Measurements from ENCODE around the gene RCAN2. TPM values are rescaled to one million over a fixed set of nuclear protein-coding genes. Genes with fewer than 3 reads are reported as not detected.

Gene RCAN2
- total RNA-seq (2021; fragmentation: NEBNext Ultra II Directional; extraction: Animal tissue kit (Norgen Biotek cat#: 25700)) = under 1 TPM in 4 of 6 experiments, not detected in 2; 0.06 to 1.00 (median 0.31) TPM
- long read RNA-seq = 0 reads

GRCh38 chr6:46491201-46491627 lies at the start of gene RCAN2:
Gene RCAN2 (minus strand): TSS chr6:46491449.
- H3K27me3 Mint-ChIP-seq (ENCODE audit: insufficient read depth) = peaks cover 8% of the 10 kb centered on the region; the same call in 1 of the 2 replicates
- peak within 1 kb of the TSS; percentile 48; the same call in 1 of the 2 replicates for H3K4me3 Mint-ChIP-seq
- H3K27ac Mint-ChIP-seq = no peak within 1 kb of the TSS
- peaks cover 6% of the 10 kb centered on the region; the same call in 1 of the 2 replicates for H3K4me1 Mint-ChIP-seq (ENCODE audit: low read depth)
- no peak for TF ChIP-seq CTCF (IDR thresholded peaks at IDR 0.05)
- DNase-seq = no peak
- H3K36me3 Mint-ChIP-seq (ENCODE audit: low read depth) = no peaks in the 10 kb centered on the region
- peaks cover under 1% of the 10 kb centered on the region; the same call in 1 of the 2 replicates for H3K9me3 Mint-ChIP-seq

- H3K27me3 Mint-ChIP-seq (ENCODE audit: insufficient read depth) = no peaks in the 10 kb centered on the region; the same call in 1 of the 2 replicates
- no peak overlapping the region for H3K4me3 Mint-ChIP-seq
- no peak overlapping the region for H3K27ac Mint-ChIP-seq
- no peak for TF ChIP-seq CTCF (IDR thresholded peaks at IDR 0.05)
- DNase-seq = no peak
- peaks cover 5% of the 10 kb centered on the region; the same call in 1 of the 2 replicates for H3K36me3 Mint-ChIP-seq (ENCODE audit: low read depth)
- peaks cover 54% of the 10 kb centered on the region for H3K9me3 Mint-ChIP-seq
- H3K4me1 Mint-ChIP-seq (ENCODE audit: low read depth) = no peaks in the 10 kb centered on the region
Measured at GRCh38 chr6:46539866-46540265, 48.6 kb upstream of the RCAN2 start.

GRCh38 chr6:46538800-46539480 lies 47.7 kb upstream of the RCAN2 start:
- Mint-ChIP-seq H3K36me3 (ENCODE audit: low read depth) (no peaks in the 10 kb centered on the region), H3K4me3 (no peak overlapping the region), H3K9me3 (peaks cover 46% of the 10 kb centered on the region), H3K4me1 (ENCODE audit: low read depth) (no peaks in the 10 kb centered on the region), H3K27me3 (ENCODE audit: insufficient read depth) (no peaks in the 10 kb centered on the region), H3K27ac (no peak overlapping the region)
- no peak for TF ChIP-seq CTCF (IDR thresholded peaks at IDR 0.05)
- no peak for DNase-seq

- no peak for TF ChIP-seq CTCF (IDR thresholded peaks at IDR 0.05)
- H3K27me3 Mint-ChIP-seq (ENCODE audit: insufficient read depth) = no peaks in the 10 kb centered on the region
- H3K36me3 Mint-ChIP-seq (ENCODE audit: low read depth) = no peaks in the 10 kb centered on the region
- H3K4me3 Mint-ChIP-seq = no peak overlapping the region
- no peaks in the 10 kb centered on the region for H3K4me1 Mint-ChIP-seq (ENCODE audit: low read depth)
- no peak for DNase-seq
- no peak overlapping the region for H3K27ac Mint-ChIP-seq
- peaks cover 14% of the 10 kb centered on the region for H3K9me3 Mint-ChIP-seq
Measured at GRCh38 chr6:46530896-46531295, 39.6 kb upstream of the RCAN2 start.

- Mint-ChIP-seq H3K4me3 (no peak overlapping the region), H3K4me1 (ENCODE audit: low read depth) (no peaks in the 10 kb centered on the region), H3K36me3 (ENCODE audit: low read depth) (no peaks in the 10 kb centered on the region), H3K9me3 (peaks cover 12% of the 10 kb centered on the region), H3K27ac (no peak overlapping the region), H3K27me3 (ENCODE audit: insufficient read depth) (no peaks in the 10 kb centered on the region)
- no peak for DNase-seq
- no peak for TF ChIP-seq CTCF (IDR thresholded peaks at IDR 0.05)
Measured at GRCh38 chr6:46528961-46529750, 37.9 kb upstream of the RCAN2 start.
